Right hindlimb (tissue), 1 donor: ENCODE measurements around the gene DTNA.

Experiments
- DNase-seq: peaks from one replicate; pipeline ENCODE4 v3.0.0-alpha.2; 2018

DTNA gene

GRCh38 chr18:34809451-34810072 is 99.5 kb downstream of the DTNA start:
- DNase-seq, result no peak

DNA sequence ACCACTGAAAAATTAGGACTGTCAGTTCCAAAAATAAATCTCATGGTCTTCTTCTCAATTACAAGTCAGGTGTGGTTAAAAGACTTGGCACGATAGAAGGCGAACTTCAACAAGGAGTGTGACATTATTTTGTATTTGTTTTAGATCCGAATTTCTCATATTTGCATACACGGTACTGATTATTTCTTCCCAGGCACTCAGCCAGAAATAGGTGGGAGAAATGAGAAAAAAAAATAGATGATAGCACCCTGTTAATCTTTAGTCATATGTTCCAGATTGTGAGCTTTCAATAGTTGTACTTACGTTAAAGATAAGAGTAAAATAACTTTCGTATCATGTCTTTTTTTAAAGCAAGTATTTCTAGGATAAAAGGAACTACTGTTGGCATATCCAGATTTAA is 106.1 kb downstream of the DTNA start:
- no peak for DNase-seq

- DNase-seq, result no peak
Measured at GRCh38 chr18:34817636-34818035, 107.5 kb downstream of the DTNA start.

- no peak for DNase-seq
Measured at GRCh38 chr18:34818064-34818463, 108.0 kb downstream of the DTNA start.

DNA sequence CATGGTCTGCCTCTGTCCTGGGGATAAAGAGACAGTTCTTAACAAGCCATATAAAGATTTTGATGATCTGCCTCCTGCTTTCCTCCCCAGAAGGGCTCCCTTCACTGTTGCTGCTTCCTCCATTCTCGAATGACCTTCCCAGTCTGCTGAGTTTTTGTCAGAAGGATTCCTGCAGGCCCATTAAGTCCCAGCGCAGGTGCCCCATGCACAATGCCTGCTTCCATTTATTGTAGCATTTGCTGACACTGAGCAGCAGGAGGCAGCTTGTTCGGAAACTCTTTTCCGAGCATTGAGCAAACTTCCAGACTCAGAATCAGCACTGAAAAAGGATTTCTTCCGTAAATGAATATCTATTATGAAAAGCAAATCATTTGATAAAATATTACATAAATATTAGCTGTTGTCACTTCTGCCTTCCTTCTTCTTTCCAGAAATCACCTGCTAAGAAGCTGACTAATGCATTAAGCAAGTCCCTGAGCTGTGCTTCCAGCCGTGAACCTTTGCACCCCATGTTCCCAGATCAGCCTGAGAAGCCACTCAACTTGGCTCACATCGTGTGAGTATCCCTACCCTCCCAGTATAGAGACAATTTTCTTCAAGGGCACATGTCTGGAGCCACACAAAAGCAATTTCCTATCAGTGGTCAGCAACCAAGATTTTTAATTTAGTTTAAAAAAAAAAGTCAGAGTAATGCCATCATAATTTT is 110.4 kb downstream of the DTNA start:
- no peak for DNase-seq

- DNase-seq, result no peak
Measured at GRCh38 chr18:34821669-34822210, 111.6 kb downstream of the DTNA start.

GRCh38 chr18:34828093-34828492 is 118.0 kb downstream of the DTNA start:
- no peak for DNase-seq

- DNase-seq, result no peak
Measured at GRCh38 chr18:34834897-34835296, 124.8 kb downstream of the DTNA start.

- no peak for DNase-seq
Measured at GRCh38 chr18:34835466-34835865, 125.4 kb downstream of the DTNA start.

GRCh38 chr18:34837769-34838272 is 127.7 kb downstream of the DTNA start:
- DNase-seq, result no peak

- no peak for DNase-seq
Measured at GRCh38 chr18:34838669-34839068, 128.6 kb downstream of the DTNA start.

- DNase-seq, result no peak
Measured at GRCh38 chr18:34840256-34840826, 130.2 kb downstream of the DTNA start.

DNA sequence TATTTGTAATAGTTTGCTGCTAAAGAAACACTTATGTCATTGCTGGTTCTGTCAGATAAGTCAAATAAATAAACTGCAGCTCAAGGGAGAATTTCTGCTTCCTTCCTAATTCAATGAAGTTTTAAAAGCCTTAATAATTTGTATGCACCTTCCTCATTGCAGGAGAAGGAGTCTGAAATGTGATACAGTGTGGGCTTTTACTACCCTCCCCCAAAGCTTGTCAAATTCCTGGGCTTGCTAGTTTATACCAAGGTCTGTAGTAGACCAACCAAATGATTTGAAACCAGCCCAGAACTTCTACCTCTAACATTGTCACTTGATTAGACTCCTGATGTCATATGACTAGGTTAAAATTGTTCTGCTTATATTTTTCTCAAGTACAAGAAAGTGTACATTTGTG is 131.8 kb downstream of the DTNA start:
- DNase-seq, result no peak

DNA sequence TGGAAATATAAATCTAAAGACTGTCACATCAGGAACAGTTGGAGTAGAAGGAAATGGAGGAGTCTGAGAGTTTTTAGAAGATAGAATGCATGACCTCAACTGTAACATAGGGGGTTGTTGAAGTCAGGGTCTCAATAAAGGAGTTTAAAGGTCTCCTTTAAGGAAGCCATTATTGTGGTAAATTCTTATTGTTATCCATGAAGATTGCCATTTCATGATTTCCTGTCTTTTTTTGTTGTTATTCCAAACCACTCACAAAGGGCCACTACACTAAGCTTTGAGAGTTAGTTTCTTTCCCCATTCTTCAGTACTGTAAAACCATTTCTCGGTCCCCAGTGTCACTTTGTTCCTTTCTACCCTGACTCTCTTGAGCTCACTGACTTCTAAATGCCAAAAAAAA is 134.0 kb downstream of the DTNA start:
- DNase-seq, result no peak

GRCh38 chr18:34844732-34845459 is 134.8 kb downstream of the DTNA start:
- DNase-seq, result no peak

DNA sequence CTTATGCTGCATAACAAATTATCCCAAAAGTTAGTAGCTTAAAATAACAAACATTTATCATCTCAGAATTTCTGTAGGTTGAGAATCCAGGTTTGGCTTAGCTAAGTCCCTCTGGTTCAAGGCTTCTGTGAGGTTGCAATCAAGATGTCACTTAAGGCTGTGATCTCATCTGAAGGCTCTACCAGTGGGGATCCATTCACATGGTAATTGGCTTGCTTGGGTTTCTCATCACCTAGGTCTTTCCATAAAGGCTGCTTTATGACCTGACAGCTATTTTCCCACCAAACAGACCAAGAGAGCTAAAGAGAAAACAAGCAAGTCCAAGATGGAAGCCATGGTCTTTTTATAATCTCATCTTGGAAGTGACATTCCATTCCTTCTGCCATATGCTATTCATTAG is 137.3 kb downstream of the DTNA start:
- no peak for DNase-seq

- DNase-seq, result no peak
Measured at GRCh38 chr18:34848156-34848555, 138.1 kb downstream of the DTNA start.

DNA sequence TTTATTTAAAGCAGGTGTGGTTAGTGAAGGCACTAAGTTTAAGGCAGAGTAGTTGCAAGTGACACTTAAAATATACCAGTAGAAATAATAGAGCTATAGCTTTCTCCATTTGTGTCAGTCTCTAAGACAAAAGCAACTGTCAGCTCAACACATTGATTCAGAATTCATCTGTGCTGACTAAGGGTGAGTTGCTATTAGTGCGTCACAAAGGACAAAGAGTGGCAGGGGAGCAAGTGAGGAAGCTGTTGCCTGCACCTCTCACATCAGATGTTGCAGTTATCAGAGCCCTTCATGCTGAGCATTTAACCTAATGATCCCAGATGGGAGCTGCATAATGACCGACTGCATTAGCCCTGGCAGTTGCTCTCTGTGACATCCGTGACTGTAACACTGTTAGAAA is 138.6 kb downstream of the DTNA start:
- DNase-seq, result no peak

- DNase-seq, result no peak
Measured at GRCh38 chr18:34857320-34857719, 147.2 kb downstream of the DTNA start.

DNA sequence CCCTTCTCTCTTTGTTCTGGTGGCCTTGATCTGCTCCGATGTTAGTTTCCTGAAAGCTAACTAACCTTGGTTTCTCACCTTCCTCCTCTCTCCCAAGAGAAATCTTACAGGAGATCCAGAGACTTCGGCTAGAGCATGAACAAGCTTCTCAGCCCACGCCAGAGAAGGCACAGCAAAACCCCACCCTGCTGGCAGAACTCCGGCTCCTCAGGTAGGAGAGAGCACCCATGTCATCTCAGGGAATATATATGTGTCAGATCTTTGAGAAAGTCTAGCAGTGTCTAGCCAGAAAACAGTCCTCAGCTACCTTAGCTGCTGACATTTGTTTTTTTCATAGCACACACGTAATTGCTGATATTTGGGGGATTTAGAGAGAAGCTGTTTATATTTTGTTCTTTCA is 148.1 kb downstream of the DTNA start:
- no peak for DNase-seq

DNA sequence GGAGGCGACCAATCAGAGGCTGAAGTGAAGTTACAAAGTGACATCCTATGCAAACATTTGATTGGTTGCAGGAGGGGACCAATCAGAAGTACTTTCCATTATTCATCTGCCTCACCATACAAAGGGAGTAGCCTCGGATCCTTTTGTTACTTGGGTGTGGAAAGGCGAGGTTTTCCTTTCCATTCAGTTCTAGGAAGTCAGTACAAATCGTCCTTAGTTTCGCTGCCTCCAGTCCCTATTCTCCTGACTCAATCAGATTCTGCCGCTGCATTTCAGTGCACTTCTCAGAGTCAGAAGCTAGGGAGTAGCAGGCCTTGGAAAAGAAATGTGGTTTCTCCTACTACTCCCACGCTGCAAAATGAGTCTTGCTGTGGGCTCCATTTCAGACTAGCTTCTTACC is 149.4 kb downstream of the DTNA start:
- DNase-seq, result no peak

GRCh38 chr18:34862561-34862960 is 152.5 kb downstream of the DTNA start:
- DNase-seq, result no peak

DNA sequence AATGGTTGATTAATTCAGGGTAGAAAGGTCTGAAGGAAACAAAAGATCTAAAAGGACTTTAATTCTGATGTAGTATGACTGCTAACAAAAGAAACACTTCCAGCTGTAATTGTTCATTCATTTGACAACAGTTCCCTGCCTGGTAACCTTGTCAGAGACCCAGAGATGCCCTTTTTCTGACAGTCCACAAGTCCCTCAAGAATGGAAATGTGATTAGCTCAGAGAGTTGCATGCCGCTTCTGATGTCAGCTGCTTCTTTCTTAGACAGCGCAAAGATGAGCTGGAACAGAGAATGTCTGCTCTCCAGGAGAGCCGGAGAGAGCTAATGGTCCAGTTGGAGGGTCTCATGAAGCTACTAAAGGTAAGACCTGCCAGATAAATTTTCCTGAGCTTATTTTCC is 153.6 kb downstream of the DTNA start:
- no peak for DNase-seq
